Gastroesophageal sphincter (tissue), 4 donors: ENCODE data around the gene GCC1. TPM values are rescaled to one million over a fixed set of nuclear protein-coding genes. Genes with fewer than 3 reads are reported as not detected.

Experiments
- ATAC-seq: fragments of 150-250 bp; one replicate; pipeline ENCODE4 v1.9.1; 2016; ENCODE audit warnings: mild to moderate bottlenecking, moderate library complexity
- H3K27ac ChIP-seq, 4 donors: fragments of 200-600 bp; sonication (generic) in 3 of 4; 1 replicate in 3 of 4; 2 replicates in 1 of 4; pipeline ENCODE4 v1.5.1; 2016 to 2019
- H3K27me3 ChIP-seq: fragments of 200-600 bp; sonication (generic); one replicate; pipeline ENCODE4 v1.5.1; 2019
- H3K36me3 ChIP-seq, 2 donors: fragments of 200-600 bp; sonication (generic); one replicate each; pipeline ENCODE4 v1.5.1; 2019; ENCODE audit warnings: control low read depth in 1 of 2
- H3K4me1 ChIP-seq, 3 donors: fragments of 200-600 bp; sonication (generic); 1 replicate in 2 of 3; 2 replicates in 1 of 3; pipeline ENCODE4 v1.5.1; 2016 to 2019; ENCODE audit warnings: control low read depth in 2 of 3
- H3K4me3 ChIP-seq, 2 donors: fragments of 200-600 bp; sonication (generic); one replicate each; pipeline ENCODE4 v1.5.1; 2019; ENCODE audit warnings: mild to moderate bottlenecking in 1 of 2, moderate library complexity in 1 of 2
- H3K9me3 ChIP-seq, 3 donors: fragments of 200-600 bp; sonication (generic); one replicate each; pipeline ENCODE4 v1.5.1; 2017 to 2019; ENCODE audit warnings: control low read depth in 2 of 3
- CTCF ChIP-seq, 4 experiments: fragments of 200-600 bp in 2 of 4; fragments of 450-650 bp in 2 of 4; sonication (generic) in 1 of 4; IDR thresholded peaks; one replicate each; pipeline ENCODE4 v1.5.1; 2017 to 2019; ENCODE audit warnings: antibody characterized with exemption in 4 of 4, mild to moderate bottlenecking in 2 of 4, moderate library complexity in 2 of 4
- EP300 ChIP-seq: sonication (generic); formaldehyde crosslinking; IDR thresholded peaks from one replicate; pipeline ENCODE4 v1.6.1; 2017; ENCODE audit warnings: antibody characterized with exemption, mild to moderate bottlenecking
- POLR2A ChIP-seq, 2 donors: fragments of 450-650 bp; IDR thresholded peaks; one replicate each; pipeline ENCODE4 v1.6.1; 2017; ENCODE audit warnings: antibody characterized with exemption in 2 of 2, mild to moderate bottlenecking in 2 of 2, moderate library complexity in 1 of 2
- POLR2AphosphoS5 ChIP-seq: sonication (generic); formaldehyde crosslinking; IDR thresholded peaks from one replicate; pipeline ENCODE4 v1.6.1; 2017; ENCODE audit warnings: antibody characterized with exemption
- WGBS, 2 donors: methylation state at CpG; one replicate each; pipeline ENCODE4 v1.1.5; 2018; ENCODE audit warnings: low coverage in 1 of 2; 5-methylcytosine and 5-hydroxymethylcytosine counted together
- total RNA-seq, 4 donors: library from RNA; depleted of rRNA; stranded (reverse); fragments of >200 nt; gene quantifications; one replicate each; pipeline ENCODE4 v1.1.0, GENCODE V29; 2016

The GCC1 gene
- total RNA-seq, 4 donors from 2014 or later = 15.7 to 20.3 (median 16.8) TPM

GRCh38 chr7:127581716-127582115, 3.7 kb downstream of the GCC1 start:
- TF ChIP-seq EP300 = no peak
- TF ChIP-seq POLR2AphosphoS5 = no peak
- no peak for TF ChIP-seq POLR2A (IDR thresholded peaks at IDR 0.05)
- no peak for TF ChIP-seq CTCF (IDR thresholded peaks at IDR 0.05)
- peaks cover 10 to 73% (median 38%) of the 10 kb centered on the region in 3 donors for H3K4me1 ChIP-seq
- H3K9me3 ChIP-seq = no peaks in the 10 kb centered on the region
- H3K4me3 ChIP-seq = no peak overlapping the region
- H3K36me3 ChIP-seq = peaks cover 0 to 40% of the 10 kb centered on the region in 2 donors
- no peaks in the 10 kb centered on the region for H3K27me3 ChIP-seq
- ATAC-seq = no peak
- WGBS, 2 donors = 89 to 100% methylated on average over 1 of the region's 1 CpG
- no peak overlapping the region for H3K27ac ChIP-seq

GRCh38 chr7:127580612-127581011, 4.8 kb downstream of the GCC1 start:
- no peak overlapping the region for H3K27ac ChIP-seq
- peaks cover 0 to 40% of the 10 kb centered on the region in 2 donors for H3K36me3 ChIP-seq
- H3K4me1 ChIP-seq = peaks cover 10 to 65% (median 38%) of the 10 kb centered on the region in 3 donors
- TF ChIP-seq EP300 (no peak), CTCF (IDR thresholded peaks at IDR 0.05) (no peak), POLR2A (IDR thresholded peaks at IDR 0.05) (no peak), POLR2AphosphoS5 (no peak)
- no peak for ATAC-seq
- no peaks in the 10 kb centered on the region for H3K27me3 ChIP-seq
- H3K9me3 ChIP-seq = no peaks in the 10 kb centered on the region
- no peak overlapping the region for H3K4me3 ChIP-seq

- ATAC-seq = no peak
- Histone ChIP-seq H3K27me3 (no peaks in the 10 kb centered on the region), H3K9me3 (no peaks in the 10 kb centered on the region), H3K4me3 (no peak overlapping the region), H3K27ac (peak overlapping the region in 3 of 4 donors; percentile 21 to 37 (median 23)), H3K4me1 (peaks cover 2 to 52% (median 28%) of the 10 kb centered on the region in 3 donors), H3K36me3 (peaks cover 0 to 40% of the 10 kb centered on the region in 2 donors)
- WGBS, 2 donors = 25 to 59% methylated on average over 2 to 4 of the region's 4 CpGs
- no peak for TF ChIP-seq EP300
- TF ChIP-seq POLR2AphosphoS5 = no peak
Measured at GRCh38 chr7:127578711-127579275, 6.6 kb downstream of the GCC1 start.

- WGBS, 2 donors = 58 to 59% methylated on average over 2 to 5 of the region's 5 CpGs
- peak overlapping the region in 3 of 4 donors; percentile 21 to 37 (median 23) for H3K27ac ChIP-seq
Measured at GRCh38 chr7:127578036-127578684, 7.2 kb downstream of the GCC1 start.

More at GRCh38 chr7:127578036-127578684, 7.2 kb downstream of the GCC1 start:
- no peak for ATAC-seq
- Histone ChIP-seq H3K36me3 (peaks cover 0 to 39% of the 10 kb centered on the region in 2 donors), H3K4me3 (no peak overlapping the region), H3K4me1 (peaks cover 0 to 46% (median 21%) of the 10 kb centered on the region in 3 donors), H3K27me3 (no peaks in the 10 kb centered on the region), H3K9me3 (no peaks in the 10 kb centered on the region)
- TF ChIP-seq CTCF (IDR thresholded peaks at IDR 0.05) (peak in 2 of 4 experiments; percentile 4 to 15), POLR2AphosphoS5 (no peak)
